GM21526 (cell line): ENCODE results near the gene CDK12.
"Not testable (repeated sequence)": the region's sequence is repeated elsewhere in the genome, so short reads cannot be mapped to it uniquely, and the experiment has no call there.

Experiments used
- ATAC-seq: cut with Tn5 transposase; IDR thresholded peaks from one replicate; pipeline ENCODE4 v1.9.1; 2021; ENCODE audit warnings: moderate library complexity; ENCODE audit not compliant: unreplicated experiment, low FRiP score

The CDK12 gene

DNA sequence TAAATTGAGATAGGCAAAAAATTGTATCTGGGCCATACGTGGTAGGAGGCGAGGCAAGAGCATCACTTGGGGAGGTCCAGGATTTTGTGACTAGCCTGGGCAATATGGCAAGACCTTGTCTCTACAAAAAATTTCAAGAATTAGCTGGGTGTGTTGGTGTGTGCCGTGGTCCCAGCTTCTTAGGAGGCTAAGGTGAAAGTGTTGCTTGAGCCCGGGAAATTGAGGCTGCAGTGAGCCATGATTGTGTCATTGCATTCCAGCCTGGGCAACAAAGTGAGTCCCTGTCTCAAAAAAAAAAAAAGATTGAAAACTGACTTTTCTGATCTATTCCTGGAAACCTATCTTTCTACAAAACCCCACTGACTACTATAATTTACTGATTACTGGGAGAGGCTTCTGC, 26.7 kb downstream of the CDK12 start:
- no peak for ATAC-seq

DNA sequence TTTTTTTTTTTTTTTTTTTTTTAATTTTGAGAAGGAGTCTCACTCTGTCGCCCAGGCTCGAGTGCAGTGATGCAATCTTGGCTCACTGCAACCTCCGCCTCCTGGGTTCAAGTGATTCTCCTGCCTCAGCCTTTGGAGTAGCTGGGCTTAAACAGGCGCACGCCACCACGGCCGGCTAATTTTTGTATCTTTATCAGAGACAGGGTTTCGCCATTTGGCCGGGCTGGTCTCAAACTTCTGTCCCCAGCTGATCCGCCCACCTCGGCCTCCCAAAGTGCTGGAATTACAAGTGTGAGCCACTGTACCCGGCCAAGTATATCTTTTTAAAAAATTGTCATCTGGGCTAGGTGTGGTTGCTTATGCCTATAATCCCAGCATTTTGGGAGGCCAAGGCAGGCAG, 35.6 kb downstream of the CDK12 start:
- not testable (repeated sequence) for ATAC-seq

DNA sequence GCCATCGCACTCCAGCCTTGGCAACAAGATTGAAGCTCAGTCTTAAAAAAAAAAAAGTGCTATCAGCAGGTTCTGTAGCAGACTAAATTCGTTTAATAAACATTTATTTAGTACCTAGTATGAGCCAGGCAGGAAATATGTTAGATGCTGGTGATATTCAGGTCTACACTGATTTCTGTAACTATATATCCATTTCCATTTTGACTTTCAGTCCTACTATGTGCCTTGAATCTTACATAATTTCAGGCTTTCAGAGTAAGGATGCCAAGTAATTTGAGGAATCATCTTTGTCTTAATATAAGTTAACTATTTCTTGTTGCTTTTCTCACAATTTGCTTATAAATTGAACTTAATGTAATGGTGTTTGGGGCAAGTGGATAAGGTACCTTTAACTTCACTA, 46.2 kb downstream of the CDK12 start:
- ATAC-seq, result no peak

DNA sequence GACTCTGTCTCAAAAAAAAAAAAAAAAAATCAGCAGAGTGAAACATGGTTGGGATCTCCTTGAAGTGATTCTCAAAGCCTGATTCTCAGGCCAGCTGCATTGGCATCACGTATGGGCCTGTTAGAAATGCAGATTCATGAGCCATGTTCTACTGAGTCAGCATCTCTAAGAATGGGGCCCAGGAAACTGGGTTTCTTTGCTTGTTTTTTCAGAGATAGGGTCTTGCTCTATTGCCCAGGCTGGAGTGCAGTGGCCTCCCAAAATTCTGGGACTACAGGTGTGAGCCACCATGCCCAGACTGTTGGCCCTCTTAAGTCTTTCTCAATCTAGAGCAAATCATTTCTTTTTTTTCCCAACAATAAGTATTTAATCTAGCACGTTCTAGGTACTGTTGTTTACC, 47.7 kb downstream of the CDK12 start:
- ATAC-seq, result no peak

DNA sequence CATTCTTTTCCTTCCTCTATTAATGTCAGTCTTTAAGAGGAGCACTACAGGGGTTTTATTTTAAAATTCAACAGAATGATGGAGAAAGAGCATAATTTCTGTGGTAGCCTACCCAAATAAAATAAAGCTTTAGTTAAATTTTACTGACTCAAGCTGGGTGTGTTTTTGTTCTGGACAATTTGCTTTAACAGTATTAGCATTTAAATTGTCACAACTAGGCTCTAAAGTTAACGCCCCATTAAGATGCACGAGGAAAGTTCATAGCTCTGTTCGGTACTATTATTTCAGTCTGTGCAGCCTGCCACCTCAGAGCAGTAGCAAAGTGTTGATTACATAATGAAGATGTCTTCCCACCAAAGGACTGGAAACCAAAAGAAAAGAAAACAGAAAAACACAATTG, 52.0 kb downstream of the CDK12 start:
- ATAC-seq, result no peak

DNA sequence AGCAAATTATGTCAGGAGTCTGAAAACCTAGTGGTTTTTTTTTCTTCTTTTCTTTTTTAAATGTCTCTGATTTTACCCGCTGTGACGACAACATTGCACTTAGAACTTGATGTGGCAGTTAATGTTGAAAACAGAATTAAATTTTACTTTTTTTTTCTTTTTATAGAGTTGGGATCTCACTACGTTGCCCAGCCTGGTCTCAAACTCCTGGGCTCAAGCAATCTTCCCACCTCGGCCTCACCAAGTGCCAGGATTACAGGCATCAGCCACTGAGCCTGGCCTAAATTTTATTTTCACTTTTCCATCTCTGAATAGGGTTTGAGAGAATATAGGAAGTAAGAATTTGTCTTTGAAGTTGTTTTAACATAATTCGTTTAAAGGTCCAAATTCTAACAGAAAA, 52.6 kb downstream of the CDK12 start:
- no peak for ATAC-seq

DNA sequence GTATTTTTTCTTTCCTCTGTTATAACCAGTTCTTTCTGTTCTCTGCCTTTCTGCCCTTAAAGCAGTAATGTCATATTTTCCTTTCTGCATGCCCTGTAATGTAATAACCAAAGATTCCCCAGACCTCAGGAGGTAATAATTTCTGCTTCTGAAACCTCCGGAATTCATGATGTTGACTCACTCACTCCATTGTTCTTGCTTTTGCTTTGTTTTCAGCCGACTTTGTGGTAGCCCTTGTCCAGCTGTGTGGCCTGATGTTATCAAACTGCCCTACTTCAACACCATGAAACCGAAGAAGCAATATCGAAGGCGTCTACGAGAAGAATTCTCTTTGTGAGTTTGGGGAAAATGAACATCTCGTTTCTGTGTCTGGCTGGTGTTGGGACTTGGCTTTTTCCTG, 55.9 kb downstream of the CDK12 start:
- ATAC-seq, result no peak

DNA sequence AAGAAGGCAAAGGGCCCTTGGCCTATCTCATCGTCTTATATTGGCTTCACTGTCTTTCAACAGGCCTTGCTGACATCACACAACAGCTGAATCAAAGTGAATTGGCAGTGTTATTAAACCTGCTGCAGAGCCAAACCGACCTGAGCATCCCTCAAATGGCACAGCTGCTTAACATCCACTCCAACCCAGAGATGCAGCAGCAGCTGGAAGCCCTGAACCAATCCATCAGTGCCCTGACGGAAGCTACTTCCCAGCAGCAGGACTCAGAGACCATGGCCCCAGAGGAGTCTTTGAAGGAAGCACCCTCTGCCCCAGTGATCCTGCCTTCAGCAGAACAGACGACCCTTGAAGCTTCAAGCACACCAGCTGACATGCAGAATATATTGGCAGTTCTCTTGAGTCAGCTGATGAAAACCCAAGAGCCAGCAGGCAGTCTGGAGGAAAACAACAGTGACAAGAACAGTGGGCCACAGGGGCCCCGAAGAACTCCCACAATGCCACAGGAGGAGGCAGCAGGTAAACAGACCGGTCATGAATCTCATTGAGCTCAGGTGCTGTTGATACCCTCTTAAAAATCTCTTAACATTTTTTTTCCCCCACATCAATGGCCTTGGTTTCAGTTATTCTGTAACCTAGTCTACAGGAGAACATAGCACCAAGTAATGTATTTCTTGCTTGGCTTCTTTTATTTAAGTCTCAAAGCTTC, 64.7 kb downstream of the CDK12 start:
- no peak for ATAC-seq

DNA sequence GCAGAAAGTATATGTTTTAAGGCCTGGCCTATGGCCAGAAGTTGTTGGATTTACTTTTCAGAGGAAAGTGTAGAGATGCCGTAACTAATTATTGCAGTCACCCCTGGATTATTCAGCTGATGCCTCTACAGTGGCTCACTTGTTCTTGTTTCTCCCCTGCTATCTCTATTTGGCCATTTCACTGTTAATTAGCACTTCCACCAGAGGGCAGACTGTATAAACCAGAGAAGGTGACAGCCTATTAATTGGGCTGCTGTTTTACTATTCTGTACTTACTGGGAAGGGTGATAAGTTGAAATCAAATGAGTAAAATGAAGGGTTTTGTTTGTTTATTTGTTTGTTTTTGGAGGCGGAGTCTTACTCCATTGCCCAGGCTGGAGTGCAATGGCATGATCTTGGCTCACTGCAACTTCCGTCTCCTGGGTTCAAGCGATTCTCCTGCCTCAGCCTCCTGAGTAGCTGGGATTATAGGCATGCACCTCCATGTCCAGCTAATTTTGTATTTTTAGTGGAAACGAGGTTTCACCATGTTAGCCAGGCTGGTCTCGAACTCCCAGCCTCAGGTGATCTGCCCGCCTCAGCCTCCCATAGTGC, 66.0 kb downstream of the CDK12 start:
- ATAC-seq, result no peak

DNA sequence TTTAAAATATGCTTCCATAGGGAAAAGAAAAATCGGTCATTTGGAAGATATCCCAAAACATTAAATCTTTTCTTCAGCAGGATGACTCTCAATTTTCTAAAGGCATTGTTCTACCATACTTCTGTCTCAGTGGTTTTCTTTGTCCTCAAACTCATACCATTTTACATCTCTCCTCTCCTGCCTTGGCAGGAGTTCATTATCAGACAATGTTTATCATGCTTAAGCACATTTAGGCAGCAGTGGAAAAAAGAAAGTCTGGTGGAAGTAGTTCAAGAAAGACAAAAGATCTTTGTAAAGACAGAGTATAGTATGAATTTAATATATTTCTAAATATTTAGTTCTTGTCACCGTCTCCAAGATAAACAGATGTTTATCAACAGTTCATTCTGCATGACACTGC, 68.2 kb downstream of the CDK12 start:
- no peak for ATAC-seq

DNA sequence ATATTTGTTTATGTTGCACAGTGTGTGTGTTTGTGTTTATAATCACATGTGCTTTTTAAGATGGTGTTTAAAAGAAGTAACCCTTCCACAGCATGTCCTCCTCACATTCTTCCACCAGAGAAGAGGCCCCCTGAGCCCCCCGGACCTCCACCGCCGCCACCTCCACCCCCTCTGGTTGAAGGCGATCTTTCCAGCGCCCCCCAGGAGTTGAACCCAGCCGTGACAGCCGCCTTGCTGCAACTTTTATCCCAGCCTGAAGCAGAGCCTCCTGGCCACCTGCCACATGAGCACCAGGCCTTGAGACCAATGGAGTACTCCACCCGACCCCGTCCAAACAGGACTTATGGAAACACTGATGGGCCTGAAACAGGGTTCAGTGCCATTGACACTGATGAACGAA, 69.2 kb downstream of the CDK12 start:
- ATAC-seq, result no peak

DNA sequence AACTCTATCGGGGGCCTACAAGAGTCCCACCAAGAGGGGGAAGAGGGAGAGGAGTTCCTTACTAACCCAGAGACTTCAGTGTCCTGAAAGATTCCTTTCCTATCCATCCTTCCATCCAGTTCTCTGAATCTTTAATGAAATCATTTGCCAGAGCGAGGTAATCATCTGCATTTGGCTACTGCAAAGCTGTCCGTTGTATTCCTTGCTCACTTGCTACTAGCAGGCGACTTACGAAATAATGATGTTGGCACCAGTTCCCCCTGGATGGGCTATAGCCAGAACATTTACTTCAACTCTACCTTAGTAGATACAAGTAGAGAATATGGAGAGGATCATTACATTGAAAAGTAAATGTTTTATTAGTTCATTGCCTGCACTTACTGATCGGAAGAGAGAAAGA, 70.0 kb downstream of the CDK12 start:
- ATAC-seq, result no peak

DNA sequence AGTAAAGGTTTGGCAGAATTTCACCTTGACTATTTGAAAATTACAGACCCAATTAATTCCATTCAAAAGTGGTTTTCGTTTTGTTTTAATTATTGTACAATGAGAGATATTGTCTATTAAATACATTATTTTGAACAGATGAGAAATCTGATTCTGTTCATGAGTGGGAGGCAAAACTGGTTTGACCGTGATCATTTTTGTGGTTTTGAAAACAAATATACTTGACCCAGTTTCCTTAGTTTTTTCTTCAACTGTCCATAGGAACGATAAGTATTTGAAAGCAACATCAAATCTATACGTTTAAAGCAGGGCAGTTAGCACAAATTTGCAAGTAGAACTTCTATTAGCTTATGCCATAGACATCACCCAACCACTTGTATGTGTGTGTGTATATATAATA, 72.6 kb downstream of the CDK12 start:
- no peak for ATAC-seq

DNA sequence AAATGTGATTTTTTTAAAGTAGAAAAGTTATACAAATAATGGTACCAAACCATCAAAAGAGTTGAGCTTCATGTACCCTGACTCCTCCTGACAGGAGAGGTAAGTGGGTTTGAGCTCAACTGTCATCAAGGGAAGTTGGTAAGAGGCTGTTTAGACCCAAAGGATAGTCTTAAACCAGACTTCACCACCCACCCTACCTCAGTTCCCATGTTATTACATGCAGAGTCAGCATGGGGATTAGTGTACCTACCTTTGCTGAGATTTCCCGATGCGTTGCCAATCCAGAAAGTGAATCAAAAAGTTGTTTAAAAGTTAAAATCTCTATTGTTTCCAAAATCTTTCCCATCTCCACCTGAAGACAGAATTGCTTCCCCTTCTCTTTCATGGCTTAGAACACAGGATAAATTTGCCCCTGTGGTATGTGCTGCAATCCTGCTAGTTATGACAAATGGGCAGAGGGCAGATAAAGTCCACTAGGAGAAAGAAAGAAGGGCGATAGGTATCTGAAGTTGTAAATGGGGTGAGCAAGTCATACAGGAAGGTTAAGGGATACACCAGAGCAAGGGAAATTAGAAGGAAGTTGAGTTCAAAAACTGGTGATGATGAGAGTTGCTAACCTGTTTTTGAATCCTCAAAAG, 73.6 kb downstream of the CDK12 start:
- ATAC-seq, result no peak

DNA sequence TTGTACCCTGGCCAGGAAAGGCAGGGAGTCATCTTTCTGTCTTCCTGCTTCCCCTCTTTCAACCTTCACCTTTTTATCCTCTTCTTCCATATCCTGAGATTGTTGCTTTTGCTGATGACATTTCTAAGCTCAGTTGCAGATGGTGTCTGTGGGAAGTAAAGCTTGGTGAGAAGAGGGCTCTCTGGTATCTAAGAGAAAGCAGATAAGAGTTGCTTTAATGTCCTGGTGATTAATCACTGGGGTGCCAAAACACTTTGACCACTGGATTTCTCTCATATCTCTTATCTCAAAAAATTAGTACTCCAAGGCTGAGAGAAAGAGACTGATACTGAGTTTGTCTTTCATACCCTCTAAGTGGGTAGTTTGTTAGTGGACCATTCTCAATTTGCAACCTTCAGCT, 75.2 kb downstream of the CDK12 start:
- ATAC-seq, result no peak

DNA sequence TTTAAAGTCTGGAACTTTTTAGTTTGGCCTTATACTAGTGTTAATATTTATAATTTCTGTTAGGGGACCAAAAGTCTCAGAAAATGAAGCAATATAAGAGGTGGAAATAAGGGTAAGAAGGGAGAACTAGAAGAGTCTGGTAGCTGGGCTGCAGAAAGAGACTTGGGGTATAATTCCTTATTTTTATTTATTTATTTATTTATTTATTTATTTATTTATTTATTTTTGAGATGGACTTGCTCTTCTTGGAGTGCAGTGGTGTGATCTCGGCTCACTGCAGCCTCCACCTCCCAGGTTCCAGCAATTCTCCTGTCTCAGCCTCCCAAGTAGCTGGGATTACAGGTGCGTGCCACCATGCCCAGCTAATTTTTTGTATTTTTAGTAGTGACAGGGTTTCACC, 76.1 kb downstream of the CDK12 start:
- not testable (repeated sequence) for ATAC-seq

DNA sequence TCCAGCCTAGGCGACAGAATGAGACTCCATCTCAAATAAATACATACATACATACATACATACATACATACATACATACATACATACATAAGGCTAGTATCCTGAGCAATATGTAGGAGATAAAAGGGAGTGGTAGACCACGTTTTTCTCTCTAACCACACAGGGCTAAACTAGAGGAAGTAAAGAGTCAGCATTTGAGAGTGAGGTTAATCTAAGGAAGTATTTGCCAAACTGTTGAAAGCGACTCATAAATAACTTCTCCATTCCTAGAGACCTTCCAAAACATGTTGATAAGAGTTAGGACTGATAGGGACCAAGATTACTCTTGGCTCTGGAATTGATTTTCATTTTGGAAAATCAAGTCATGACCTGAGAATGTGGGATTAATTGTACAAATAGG, 77.6 kb downstream of the CDK12 start:
- ATAC-seq, result no peak

DNA sequence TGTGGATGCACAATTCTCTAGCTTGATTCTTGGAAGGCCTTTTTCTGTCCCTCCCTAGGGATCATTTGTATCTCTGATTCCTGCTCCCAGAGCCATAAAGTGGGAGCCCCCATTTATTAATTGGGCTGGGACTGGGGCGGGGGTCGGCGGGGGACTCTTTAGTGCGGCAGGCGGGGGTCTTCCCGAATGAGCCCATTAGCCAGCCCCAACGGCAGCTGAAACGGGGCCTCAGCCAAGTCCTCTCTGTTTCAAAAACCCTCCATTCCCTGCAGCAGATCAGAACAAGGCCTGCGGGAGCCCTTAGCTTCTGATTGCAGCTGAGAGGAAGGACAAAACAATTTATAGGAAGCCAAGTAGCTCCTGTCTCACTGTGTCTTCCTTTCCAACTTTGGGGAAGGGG, 79.3 kb downstream of the CDK12 start:
- no peak for ATAC-seq

DNA sequence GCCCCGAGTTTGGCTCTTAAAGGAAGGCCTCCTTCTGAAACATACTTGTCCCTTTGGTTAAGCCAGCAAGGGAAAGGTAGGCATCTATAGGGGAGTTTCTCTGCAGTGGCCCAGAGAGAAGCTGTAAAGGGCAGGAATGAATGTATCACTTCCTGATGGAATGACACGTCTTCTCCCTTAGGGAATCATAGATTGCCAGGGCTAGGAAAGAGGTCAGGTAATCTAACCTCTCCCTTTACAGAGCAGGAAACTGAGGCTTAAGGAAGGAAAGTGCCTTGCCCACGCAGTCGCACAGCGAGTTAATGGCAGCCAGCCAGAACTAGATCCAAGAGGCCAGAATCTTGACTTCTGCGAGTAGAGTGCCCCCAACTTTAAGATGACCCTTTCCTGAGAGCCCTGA, 80.4 kb downstream of the CDK12 start:
- ATAC-seq, result no peak

DNA sequence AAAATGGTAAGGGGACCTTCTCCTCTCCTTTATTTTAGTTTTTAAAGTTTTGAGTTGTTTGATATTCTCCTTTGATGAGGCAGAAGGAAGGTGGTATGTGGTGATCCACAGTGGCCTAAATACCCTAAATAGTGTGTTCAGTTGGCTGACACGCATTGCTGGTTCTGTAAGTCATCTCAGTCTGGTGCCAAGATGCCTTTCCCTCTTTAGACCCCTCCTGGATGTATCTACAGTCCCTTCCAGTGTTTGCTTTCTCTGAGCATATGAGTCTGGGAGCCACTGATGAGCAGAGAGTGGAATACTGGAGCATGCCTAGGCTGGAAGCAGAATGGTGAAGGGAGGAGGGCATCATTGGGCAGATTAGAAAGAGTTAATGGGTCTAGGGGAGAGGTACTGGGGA, 81.9 kb downstream of the CDK12 start:
- ATAC-seq, result no peak

DNA sequence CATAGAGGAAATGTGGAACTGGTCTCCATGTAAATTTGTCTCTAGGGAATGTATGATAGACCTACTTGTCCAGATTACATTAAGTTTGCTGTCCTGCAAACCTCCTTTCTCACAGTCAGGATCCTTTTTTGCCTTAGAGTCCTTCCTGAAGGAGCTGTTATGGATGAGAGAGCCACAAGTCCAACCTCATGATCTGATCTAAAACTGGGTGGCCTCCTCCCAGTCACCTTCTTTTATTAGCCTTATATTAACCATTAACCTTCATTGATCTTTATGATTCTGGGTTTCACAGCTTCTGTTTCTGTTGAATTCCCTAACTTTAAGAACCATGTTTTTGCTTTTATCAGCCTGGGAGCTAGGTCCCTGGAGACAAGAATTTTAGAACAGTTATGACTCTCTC, 82.4 kb downstream of the CDK12 start:
- ATAC-seq, result no peak

DNA sequence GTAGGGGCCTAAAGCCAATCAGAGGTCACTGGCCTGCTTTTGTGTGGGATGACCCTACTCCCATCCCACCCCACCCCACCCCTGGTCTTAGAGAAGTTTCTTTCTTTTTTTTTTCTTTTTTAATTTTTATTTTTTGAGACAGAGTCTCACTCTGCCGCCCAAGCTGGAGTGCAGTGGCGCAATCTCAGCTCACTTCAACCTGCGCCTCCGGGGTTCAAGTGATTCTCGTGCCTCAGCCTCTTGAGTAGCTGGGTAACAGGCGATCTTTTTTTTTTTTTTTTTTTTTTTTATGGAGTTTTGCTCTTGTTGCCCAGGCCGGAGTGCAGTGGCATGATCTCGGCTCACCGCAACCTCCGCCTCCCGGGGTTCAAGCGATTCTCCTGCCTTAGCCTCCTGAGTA, 83.1 kb downstream of the CDK12 start:
- not testable (repeated sequence) for ATAC-seq
